ENCODE measurements around the gene PTGES3. TPM values are rescaled to one million over a fixed set of nuclear protein-coding genes. Genes with fewer than 3 reads are reported as not detected.
A peak's percentile ranks its signal among the peaks of the same experiment; 100 is the strongest.

The PTGES3 gene
- total RNA-seq, 1 experiment from 2014 or later, result 394 TPM

GRCh38 chr12:56634837-56635791, 53.0 kb downstream of the PTGES3 start:
- Mint-ChIP-seq H3K27ac (peak overlapping the region; percentile 92), H3K4me3 (peak overlapping the region; percentile 97), H3K27me3 (ENCODE audit: low read depth) (no peaks in the 10 kb centered on the region), H3K36me3 (peaks cover 25% of the 10 kb centered on the region), H3K4me1 (peaks cover 58% of the 10 kb centered on the region), H3K9me3 (no peaks in the 10 kb centered on the region)
- ChIA-PET POLR2A (interaction anchor here (0.8 to 2.4 kb wide), 7 partner anchors 11 to 275 kb away, joined by 3 to 12 read pairs (median 4); partner anchors contain the start of genes ATP5F1B, PTGES3, RBMS2 and STAT2), CTCF (interaction anchor here (0.6 to 5.3 kb wide), 19 partner anchors 7 to 608 kb away, joined by 3 to 84 read pairs (median 10); partner anchors contain the start of genes ATP5F1B, COQ10A, PRIM1 and PTGES3)
- DNase-seq (ENCODE audit: low spot score), result peak; percentile 80
- peak; percentile 11 for ATAC-seq
- TF ChIP-seq TEAD1 (CRISPR knock-in tag; IDR thresholded peaks at IDR 0.05), result peak; percentile 54; the same call in 1 of the 2 replicates
- TF ChIP-seq JAZF1 (CRISPR knock-in tag; IDR thresholded peaks at IDR 0.05), result no peak
- TF ChIP-seq ARID4B (CRISPR knock-in tag; IDR thresholded peaks at IDR 0.05; ENCODE audit: borderline replicate concordance), result 0 out of 2 replicates have a peak, but pooled peaks have one; percentile 32
- TF ChIP-seq RORB (CRISPR knock-in tag; IDR thresholded peaks at IDR 0.05), result no peak
- TF ChIP-seq SMAD3 (CRISPR knock-in tag; IDR thresholded peaks at IDR 0.05; ENCODE audit: borderline replicate concordance), result no peak

DNA sequence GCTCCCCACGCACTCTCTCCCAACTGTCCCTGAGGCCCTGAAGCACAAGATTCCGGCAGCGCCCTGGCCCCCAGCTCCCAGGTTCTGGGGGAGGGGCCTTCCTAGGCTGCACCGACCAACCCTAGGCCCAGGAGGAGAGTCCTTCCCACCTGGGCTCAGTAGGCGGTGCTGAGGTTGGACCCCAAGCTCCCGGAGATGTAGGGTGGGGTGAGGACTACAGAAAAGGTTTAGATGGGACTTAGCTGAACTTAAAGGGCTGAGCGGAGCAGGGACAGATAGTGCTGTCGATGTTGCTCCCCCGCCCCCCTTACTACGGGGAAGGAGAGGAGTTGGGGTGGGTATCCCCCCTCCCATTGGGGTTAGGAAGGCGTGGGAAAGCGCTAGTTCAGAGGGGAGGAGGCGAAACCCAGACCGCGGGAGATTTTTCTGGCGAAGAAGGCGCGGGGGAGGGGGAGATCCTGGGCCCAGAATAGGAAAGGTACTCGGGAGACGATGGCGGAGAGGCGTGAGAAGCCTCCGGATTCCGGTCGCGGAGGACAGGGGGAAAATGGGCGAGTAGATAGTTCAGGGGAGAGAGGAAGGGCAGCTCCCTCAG, 53.7 kb downstream of the PTGES3 start:
- peaks cover 58% of the 10 kb centered on the region for H3K4me1 Mint-ChIP-seq
- ChIA-PET CTCF (interaction anchor here (0.6 to 5.3 kb wide), 13 partner anchors 11 to 560 kb away, joined by 3 to 84 read pairs (median 4); partner anchors contain the start of genes ANKRD52, COQ10A and RBMS2), POLR2A (interaction anchor here (0.8 to 2.4 kb wide), 7 partner anchors 11 to 274 kb away, joined by 3 to 12 read pairs (median 3); partner anchors contain the start of genes ATP5F1B, PTGES3, RBMS2 and STAT2)
- peaks cover 18% of the 10 kb centered on the region for H3K36me3 Mint-ChIP-seq
- no peaks in the 10 kb centered on the region for H3K9me3 Mint-ChIP-seq
- no peaks in the 10 kb centered on the region for H3K27me3 Mint-ChIP-seq (ENCODE audit: low read depth)
- peak overlapping the region; percentile 97 for H3K4me3 Mint-ChIP-seq
- ATAC-seq (peak; percentile 37), DNase-seq (ENCODE audit: low spot score) (peak; percentile 82)
- H3K27ac Mint-ChIP-seq, result peak overlapping the region; percentile 96
- no peak for TF ChIP-seq ZNF121 (CRISPR knock-in tag; IDR thresholded peaks at IDR 0.05)
- TF ChIP-seq TCF7 (CRISPR knock-in tag; IDR thresholded peaks at IDR 0.05; ENCODE audit: low read depth), result no peak
- no peak for TF ChIP-seq NFATC4 (CRISPR knock-in tag; IDR thresholded peaks at IDR 0.05)
- no peak for TF ChIP-seq ZSCAN18 (CRISPR knock-in tag; IDR thresholded peaks at IDR 0.05)
- TF ChIP-seq, protein P1, sequence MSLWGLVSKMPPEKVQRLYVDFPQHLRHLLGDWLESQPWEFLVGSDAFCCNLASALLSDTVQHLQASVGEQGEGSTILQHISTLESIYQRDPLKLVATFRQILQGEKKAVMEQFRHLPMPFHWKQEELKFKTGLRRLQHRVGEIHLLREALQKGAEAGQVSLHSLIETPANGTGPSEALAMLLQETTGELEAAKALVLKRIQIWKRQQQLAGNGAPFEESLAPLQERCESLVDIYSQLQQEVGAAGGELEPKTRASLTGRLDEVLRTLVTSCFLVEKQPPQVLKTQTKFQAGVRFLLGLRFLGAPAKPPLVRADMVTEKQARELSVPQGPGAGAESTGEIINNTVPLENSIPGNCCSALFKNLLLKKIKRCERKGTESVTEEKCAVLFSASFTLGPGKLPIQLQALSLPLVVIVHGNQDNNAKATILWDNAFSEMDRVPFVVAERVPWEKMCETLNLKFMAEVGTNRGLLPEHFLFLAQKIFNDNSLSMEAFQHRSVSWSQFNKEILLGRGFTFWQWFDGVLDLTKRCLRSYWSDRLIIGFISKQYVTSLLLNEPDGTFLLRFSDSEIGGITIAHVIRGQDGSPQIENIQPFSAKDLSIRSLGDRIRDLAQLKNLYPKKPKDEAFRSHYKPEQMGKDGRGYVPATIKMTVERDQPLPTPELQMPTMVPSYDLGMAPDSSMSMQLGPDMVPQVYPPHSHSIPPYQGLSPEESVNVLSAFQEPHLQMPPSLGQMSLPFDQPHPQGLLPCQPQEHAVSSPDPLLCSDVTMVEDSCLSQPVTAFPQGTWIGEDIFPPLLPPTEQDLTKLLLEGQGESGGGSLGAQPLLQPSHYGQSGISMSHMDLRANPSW (CRISPR knock-in tag; conservative IDR thresholded peaks at IDR 0.05; ENCODE audit: low read depth), result no peak
- TF ChIP-seq MXD4 (CRISPR knock-in tag; IDR thresholded peaks at IDR 0.05; ENCODE audit: borderline replicate concordance), result no peak
- no peak for TF ChIP-seq NR3C1 (CRISPR knock-in tag; conservative IDR thresholded peaks at IDR 0.05; ENCODE audit: low read depth)
- TF ChIP-seq PRRX2 (CRISPR knock-in tag; IDR thresholded peaks at IDR 0.05), result no peak
- TF ChIP-seq ATF1 (CRISPR knock-in tag; IDR thresholded peaks at IDR 0.05), result no peak
- TF ChIP-seq OVOL2 (CRISPR knock-in tag; IDR thresholded peaks at IDR 0.05; ENCODE audit: borderline replicate concordance), result no peak
- TF ChIP-seq CDX4 (CRISPR knock-in tag; IDR thresholded peaks at IDR 0.05; ENCODE audit: borderline replicate concordance), result no peak
- TF ChIP-seq, protein P2, sequence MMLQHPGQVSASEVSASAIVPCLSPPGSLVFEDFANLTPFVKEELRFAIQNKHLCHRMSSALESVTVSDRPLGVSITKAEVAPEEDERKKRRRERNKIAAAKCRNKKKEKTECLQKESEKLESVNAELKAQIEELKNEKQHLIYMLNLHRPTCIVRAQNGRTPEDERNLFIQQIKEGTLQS (CRISPR knock-in tag; conservative IDR thresholded peaks at IDR 0.05), result no peak
- TF ChIP-seq SP1 (CRISPR knock-in tag; conservative IDR thresholded peaks at IDR 0.05), result peak; percentile 76
- TF ChIP-seq ZNF138 (CRISPR knock-in tag; conservative IDR thresholded peaks at IDR 0.05), result no peak
